OCI-LY3 (cell line): Measurements from ENCODE around the gene COL13A1.

Experiments
- H2AFZ ChIP-seq: fragments of 200-600, 300-600 bp; shearing (Covaris generic); 2 replicates; pipeline ENCODE4 v1.6.0; 2014; ENCODE audit warnings: antibody characterized with exemption, low read depth, low read length
- H3K27ac ChIP-seq: fragments of 200-600, 300-600 bp; sonication (generic); 2 replicates; pipeline ENCODE4 v1.5.1; 2014; ENCODE audit warnings: mild to moderate bottlenecking, low read length, moderate library complexity, mixed read lengths
- H3K27me3 ChIP-seq: fragments of 200-600, 300-600 bp; sonication (generic); 2 replicates; pipeline ENCODE4 v1.6.1; 2014; ENCODE audit warnings: low read depth, low read length, mixed read lengths
- H3K36me3 ChIP-seq: fragments of 200-600, 300-600 bp; sonication (generic); replicated peaks from 2 replicates; pipeline ENCODE3; 2014; ENCODE audit warnings: low read depth, low read length, mixed read lengths
- H3K4me1 ChIP-seq: fragments of 300-600, 200-600 bp; sonication (generic); 2 replicates; pipeline ENCODE4 v1.6.1; 2014; ENCODE audit warnings: low read length, mixed read lengths
- H3K4me2 ChIP-seq: fragments of 200-600, 300-600 bp; sonication (generic); 2 replicates; pipeline ENCODE4 v1.6.1; 2014; ENCODE audit warnings: low read length, mixed read lengths
- H3K4me3 ChIP-seq: fragments of 300-600, 200-600 bp; sonication (generic); 2 replicates; pipeline ENCODE4 v1.5.1; 2014; ENCODE audit warnings: antibody characterized with exemption, mild to moderate bottlenecking, low read length, moderate library complexity
- H3K79me2 ChIP-seq: fragments of 300-600, 200-600 bp; shearing (Covaris generic); 2 replicates; pipeline ENCODE4 v1.6.1; 2014; ENCODE audit warnings: mild to moderate bottlenecking, low read length, mixed read lengths
- H3K9ac ChIP-seq: fragments of 300-600, 200-600 bp; shearing (Covaris generic); 2 replicates; pipeline ENCODE4 v1.6.0; 2014; ENCODE audit warnings: mild to moderate bottlenecking, low read length, moderate library complexity
- H3K9me3 ChIP-seq: fragments of 200-600, 300-600 bp; shearing (Covaris generic); 2 replicates; pipeline ENCODE4 v1.6.1; 2014; ENCODE audit warnings: low read length, mixed read lengths; ENCODE audit not compliant: insufficient read depth
- H4K20me1 ChIP-seq: fragments of 200-600, 300-600 bp; sonication (generic); 2 replicates; pipeline ENCODE4 v1.6.1; 2016; ENCODE audit warnings: low read length, mixed read lengths; ENCODE audit not compliant: insufficient read depth
- EZH2phosphoT487 ChIP-seq: fragments of 200-600 bp; shearing (Covaris generic); IDR thresholded peaks from 2 replicates; pipeline ENCODE4 v1.6.1; 2018; ENCODE audit warnings: antibody characterized with exemption, mixed run types, low read depth
- TF ChIP-seq, protein P1 (sequence below): fragments of 200-600, 300-600 bp; sonication (generic); IDR thresholded peaks from 2 replicates; pipeline ENCODE4 v1.5.1; 2014; ENCODE audit warnings: antibody characterized with exemption, low read length, low read depth

The COL13A1 gene

DNA sequence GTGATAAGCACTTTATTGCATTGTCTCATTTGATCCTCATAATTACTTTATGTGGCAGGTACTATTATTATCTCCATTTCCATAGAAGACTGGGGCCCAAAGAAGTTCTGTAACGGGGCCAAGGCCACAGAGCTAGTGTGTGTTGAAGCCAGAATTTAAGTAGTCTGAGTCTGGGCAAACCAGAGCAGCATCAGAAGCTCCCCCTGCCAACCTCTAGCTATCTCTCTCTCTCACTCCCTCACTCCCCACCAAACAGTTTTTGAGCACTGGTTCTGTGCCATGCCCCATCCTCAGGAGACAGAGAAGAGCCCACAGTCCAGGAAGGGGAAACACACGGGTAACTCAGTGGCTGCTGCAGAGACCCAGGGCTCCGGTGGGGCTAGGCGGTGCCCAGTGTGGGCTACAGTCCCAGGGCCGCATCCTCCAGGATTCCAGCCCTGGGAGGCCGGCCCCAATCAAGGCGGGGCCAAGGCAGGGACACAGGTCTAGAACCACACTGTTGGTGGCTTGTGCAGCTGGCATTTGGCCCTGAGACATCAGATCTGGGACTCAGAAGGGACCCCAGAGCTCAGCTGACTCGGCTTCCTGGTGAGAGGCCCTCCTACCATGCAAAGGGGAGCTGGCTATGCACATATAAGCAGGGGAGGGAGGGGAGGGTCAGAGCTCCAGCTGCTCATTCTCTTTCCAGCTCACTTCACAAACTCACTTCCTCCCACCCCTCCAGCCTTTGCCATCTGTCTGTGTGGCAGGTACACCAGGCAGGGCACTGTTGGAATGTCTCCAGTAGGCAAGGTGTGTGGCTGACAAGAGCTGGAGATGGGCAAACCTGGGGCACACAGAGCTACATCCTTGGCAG, 34.4 kb downstream of the COL13A1 start:
- Histone ChIP-seq H3K27me3 (no peaks in the 10 kb centered on the region), H3K4me2 (peak overlapping the region; percentile 40), H2AFZ (no peak overlapping the region), H3K36me3 (no peaks in the 10 kb centered on the region), H3K27ac (no peak overlapping the region), H3K4me3 (no peak overlapping the region), H3K9ac (no peak overlapping the region; the same call in 1 of the 2 replicates), H3K79me2 (no peaks in the 10 kb centered on the region), H3K4me1 (peaks cover 21% of the 10 kb centered on the region), H4K20me1 (no peaks in the 10 kb centered on the region), H3K9me3 (no peaks in the 10 kb centered on the region)
- no peak for TF ChIP-seq EZH2phosphoT487
- TF ChIP-seq, protein P1, sequence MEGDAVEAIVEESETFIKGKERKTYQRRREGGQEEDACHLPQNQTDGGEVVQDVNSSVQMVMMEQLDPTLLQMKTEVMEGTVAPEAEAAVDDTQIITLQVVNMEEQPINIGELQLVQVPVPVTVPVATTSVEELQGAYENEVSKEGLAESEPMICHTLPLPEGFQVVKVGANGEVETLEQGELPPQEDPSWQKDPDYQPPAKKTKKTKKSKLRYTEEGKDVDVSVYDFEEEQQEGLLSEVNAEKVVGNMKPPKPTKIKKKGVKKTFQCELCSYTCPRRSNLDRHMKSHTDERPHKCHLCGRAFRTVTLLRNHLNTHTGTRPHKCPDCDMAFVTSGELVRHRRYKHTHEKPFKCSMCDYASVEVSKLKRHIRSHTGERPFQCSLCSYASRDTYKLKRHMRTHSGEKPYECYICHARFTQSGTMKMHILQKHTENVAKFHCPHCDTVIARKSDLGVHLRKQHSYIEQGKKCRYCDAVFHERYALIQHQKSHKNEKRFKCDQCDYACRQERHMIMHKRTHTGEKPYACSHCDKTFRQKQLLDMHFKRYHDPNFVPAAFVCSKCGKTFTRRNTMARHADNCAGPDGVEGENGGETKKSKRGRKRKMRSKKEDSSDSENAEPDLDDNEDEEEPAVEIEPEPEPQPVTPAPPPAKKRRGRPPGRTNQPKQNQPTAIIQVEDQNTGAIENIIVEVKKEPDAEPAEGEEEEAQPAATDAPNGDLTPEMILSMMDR: no peak

DNA sequence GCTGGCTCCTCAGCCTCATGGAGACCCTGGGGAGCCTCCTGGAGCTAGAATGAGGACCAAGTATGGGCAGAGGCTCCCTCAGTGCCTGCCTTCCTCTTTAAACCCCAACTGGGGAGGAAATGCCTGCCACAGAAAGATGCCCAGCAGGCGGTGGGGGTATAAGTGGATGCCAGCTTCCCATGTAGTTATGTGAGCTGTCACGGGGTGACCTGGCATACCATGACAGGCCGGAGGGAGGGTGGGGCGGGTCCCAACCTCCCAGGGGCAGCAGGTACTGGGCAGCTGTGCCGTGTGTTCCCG, 35.0 kb downstream of the COL13A1 start:
- Histone ChIP-seq H3K4me1 (peaks cover 17% of the 10 kb centered on the region), H3K4me2 (peak overlapping the region; percentile 40; the same call in 1 of the 2 replicates), H3K27ac (no peak overlapping the region), H3K9me3 (no peaks in the 10 kb centered on the region), H2AFZ (no peak overlapping the region), H3K79me2 (no peaks in the 10 kb centered on the region), H3K27me3 (no peaks in the 10 kb centered on the region), H3K4me3 (no peak overlapping the region), H4K20me1 (no peaks in the 10 kb centered on the region), H3K36me3 (no peaks in the 10 kb centered on the region), H3K9ac (no peak overlapping the region)
- no peak for TF ChIP-seq EZH2phosphoT487
- TF ChIP-seq, protein P1: no peak

DNA sequence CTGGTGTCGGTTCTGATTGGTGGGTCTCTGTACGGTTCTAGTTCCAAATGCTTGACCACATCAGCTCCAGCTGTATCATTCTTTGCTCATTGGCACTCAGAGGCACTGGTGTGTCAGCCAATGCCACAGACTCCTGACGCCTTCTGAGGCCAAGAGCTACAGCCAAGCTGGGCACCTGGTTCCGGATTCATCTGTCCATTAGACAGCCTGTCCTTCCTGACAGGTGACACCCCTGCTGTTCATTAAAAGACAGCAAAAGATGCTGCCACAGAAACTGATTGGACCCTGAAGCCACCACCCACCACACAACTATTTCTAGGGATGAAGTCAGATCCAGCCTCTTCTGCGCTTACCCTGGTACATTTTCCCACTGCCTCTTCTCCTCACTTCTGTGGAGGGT, 35.6 kb downstream of the COL13A1 start:
- Histone ChIP-seq H2AFZ (no peak overlapping the region), H3K9ac (no peak overlapping the region), H3K36me3 (no peaks in the 10 kb centered on the region), H3K79me2 (no peaks in the 10 kb centered on the region), H3K4me2 (no peak overlapping the region), H3K4me1 (peaks cover 22% of the 10 kb centered on the region), H3K4me3 (no peak overlapping the region), H3K27me3 (no peaks in the 10 kb centered on the region), H3K27ac (no peak overlapping the region), H3K9me3 (no peaks in the 10 kb centered on the region), H4K20me1 (no peaks in the 10 kb centered on the region)
- TF ChIP-seq EZH2phosphoT487: no peak
- TF ChIP-seq, protein P1: no peak

DNA sequence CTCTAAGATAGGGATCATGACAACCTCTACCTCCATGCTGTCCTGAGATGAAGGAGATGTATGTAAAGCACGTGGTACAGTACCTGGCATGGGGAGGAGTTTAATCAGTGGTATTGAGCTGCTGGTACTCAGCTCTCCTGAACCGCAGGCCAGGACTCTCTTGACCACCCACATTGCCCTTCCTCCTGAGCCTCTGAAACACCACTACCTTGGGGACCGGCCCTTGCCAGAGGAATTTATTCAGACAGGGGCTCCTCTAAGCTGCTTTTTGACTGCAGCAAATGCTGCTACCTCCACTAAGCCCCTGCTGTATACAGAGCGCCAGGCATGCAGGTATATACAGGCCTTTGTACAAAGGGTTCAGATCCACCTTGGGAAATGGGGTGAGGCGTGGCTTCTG, 36.7 kb downstream of the COL13A1 start:
- Histone ChIP-seq H3K4me2 (no peak overlapping the region), H3K27me3 (no peaks in the 10 kb centered on the region), H2AFZ (no peak overlapping the region), H3K36me3 (no peaks in the 10 kb centered on the region), H3K9me3 (no peaks in the 10 kb centered on the region), H3K4me3 (no peak overlapping the region), H3K9ac (no peak overlapping the region), H3K4me1 (peaks cover 28% of the 10 kb centered on the region), H3K27ac (no peak overlapping the region), H3K79me2 (no peaks in the 10 kb centered on the region), H4K20me1 (no peaks in the 10 kb centered on the region)
- no peak for TF ChIP-seq EZH2phosphoT487
- TF ChIP-seq, protein P1: no peak
